ENCODE measurements around the gene UNC80.
A peak's percentile ranks its signal among the peaks of the same experiment; 100 is the strongest.

Gene UNC80

DNA sequence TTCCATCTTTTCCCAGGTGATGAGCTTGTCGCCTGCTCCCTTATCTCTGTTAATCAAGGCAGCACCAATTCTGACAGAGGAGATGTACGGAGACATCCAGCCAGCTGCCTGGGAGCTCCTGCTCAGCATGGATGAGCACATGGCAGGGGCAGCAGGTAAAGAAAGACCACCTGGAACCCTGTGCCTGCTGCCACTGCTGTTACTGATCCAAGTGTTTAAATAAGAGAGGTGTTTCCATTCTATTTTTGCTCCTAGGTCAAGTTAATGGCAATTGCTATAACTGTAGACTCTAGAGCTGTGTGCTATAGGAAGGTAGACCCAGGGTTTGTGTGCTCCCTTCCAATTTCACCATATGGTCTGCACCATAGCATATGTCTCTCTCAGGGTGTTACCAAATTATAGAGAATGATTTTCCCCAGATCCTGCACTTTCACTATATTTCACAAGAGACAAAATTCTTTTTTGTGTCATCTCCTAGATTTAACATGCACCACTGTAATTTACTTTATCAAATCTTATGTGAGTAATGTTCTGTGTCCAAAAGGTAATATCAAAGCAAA, 142.2 kb downstream of the UNC80 start:
- DNase-seq: no peak

GRCh38 chr2:209917154-209917771, 145.6 kb downstream of the UNC80 start:
- no peak for DNase-seq

DNA sequence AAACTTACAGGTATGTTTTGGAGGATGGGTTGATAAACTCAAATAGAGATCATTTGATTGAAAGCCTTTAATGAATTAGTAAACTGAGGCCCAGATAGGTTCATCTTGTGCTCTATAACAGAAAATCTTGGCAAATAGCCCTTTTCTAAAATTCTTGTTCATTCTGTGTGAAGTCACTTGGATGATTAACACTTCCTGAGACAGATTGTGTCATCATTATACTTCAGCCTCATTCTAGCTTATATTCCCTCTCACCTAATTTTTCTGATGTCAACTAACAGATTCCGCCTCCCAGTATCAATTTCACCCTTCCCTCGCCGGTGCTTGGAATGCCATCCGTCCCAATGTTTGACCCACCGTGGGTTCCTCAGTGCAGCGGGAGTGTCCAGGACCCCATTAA, 146.6 kb downstream of the UNC80 start:
- DNase-seq: no peak

DNA sequence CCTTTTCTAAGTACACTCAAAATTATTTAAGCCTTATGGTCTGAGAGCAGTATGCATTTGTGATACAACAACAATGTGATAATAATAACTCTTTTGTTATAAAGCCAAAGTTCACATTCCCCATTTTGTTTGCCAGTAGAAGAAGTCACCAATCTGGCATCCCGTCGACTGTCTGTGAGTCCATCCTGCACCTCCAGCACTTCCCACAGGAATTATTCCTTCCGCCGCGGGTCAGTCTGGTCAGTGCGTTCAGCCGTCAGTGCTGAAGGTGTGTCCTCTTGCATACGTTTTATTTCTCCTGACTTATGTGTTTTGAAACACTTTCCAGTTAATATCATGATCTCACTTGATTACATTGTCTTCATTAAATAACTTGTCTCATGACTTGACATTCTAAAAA, 150.5 kb downstream of the UNC80 start:
- no peak for DNase-seq

- no peak for DNase-seq
These were observed 157.7 kb downstream of the UNC80 start for GRCh38 chr2:209929369-209929768.

DNA sequence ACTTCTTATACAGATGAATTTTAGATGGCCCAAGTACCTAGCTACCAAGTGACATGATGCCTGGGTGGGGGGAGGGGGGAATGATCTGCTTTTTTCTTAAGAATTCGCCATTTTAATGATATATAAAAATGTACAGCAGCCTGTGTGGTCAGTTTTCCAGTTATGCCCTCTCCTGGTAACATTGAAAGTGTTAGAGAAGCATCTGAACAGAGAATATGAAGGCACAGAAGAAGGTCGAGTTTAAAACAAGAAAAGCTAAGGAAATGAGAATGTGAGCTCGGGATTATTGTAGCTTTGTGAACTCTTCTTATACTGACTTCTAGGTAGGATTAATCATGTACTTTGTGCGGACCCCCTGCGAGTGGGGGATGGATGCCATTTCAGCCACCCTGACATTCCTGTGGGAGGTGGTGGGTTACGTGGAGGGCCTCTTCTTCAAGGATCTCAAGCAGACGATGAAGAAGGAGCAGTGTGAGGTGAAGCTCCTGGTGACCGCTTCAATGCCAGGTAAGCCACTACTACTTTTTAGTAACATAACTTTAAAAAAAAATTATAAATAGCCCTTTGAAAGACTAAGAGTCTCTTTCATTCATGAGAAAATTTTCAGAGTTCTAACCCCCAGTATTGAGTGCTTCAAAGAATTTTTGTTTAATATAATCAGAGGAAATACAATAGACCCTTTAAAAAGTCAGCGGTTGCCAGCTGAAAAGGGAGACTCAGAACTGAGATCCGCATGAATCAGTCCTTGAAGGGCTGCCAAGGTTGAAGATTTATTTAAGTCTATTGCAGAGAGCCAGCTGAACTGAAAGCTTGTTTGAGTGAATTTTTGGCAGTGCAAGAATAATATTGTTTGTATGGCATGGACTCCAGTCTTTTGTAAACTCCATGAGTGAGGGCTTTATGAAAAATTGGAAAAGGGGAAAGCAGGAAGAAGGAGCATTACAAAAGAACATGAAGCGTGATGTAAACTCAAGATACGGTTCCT, 162.2 kb downstream of the UNC80 start:
- DNase-seq: no peak

GRCh38 chr2:209936106-209936666, 164.6 kb downstream of the UNC80 start:
- no peak for DNase-seq

GRCh38 chr2:209937893-209938292, 166.3 kb downstream of the UNC80 start:
- DNase-seq: no peak

- DNase-seq: no peak
These were observed 167.3 kb downstream of the UNC80 start for GRCh38 chr2:209938906-209939305.

GRCh38 chr2:209940936-209941335, 169.3 kb downstream of the UNC80 start:
- no peak for DNase-seq

DNA sequence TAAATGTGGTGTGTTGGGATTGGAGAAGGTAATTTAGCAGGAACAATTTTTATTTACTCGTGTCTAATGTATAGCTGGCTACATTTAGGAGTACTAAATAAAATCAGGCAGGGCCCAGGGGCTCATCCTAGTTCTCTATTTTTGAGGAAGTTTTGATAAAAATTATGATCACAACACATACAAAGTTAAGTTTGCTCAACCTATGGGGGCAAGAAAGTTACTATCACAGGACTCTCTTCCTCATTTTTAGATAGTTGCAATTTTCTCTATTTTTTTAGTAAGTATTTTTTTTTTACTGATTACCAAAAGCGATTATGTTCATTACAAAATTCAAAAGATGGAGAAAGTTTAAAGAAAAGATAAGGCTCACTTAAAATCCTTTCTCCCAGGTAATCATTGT, 170.8 kb downstream of the UNC80 start:
- DNase-seq: peak; percentile 5 to 39 (median 22)

DNA sequence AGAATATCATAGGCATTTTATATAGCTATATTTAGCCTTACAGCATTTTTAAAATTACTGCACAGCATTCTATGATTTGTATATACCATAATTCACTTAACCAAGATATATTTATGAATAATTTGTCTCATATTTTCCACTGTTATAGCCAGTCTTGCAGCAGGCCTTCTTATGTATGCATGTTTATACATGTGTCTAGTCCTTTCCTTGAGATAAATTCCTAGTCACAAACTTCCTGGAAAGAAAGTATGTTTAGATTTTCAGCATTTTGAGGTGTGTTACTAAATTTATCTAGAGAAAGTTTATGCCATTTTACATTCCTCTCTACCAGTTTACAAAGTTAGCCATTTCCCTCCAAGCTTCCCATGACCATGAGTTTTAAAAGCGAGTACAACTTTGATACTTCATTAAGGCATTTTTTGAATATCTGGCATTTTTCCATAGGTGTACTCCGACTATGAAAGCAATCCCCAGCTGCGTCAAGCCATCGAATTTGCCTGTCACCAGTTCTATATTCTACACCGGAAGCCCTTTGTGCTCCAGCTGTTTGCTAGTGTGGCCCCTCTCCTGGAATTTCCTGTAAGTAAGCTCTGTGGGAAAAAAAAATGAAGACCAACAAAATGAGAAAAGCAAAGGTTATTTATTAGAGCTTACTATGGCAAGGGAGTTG, 171.4 kb downstream of the UNC80 start:
- no peak for DNase-seq

DNA sequence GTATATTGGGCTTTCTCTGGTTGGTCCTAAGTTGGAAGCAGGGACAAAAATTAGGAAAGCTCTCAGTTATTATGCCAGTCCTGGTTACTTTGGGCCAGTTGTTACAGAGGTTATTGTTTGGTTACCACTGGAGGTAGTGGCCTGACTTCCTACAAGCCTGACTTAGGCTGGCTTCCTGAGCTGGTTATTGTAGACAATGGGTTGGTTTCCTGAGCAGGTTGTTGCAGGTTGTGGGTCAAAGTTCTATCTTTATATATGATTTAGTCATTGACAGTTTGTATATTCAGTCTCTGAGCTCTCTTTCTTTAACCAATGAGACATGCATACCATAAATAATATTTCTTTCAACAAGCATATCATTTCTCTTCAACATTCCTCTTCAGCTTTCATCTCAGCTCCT, 172.1 kb downstream of the UNC80 start:
- no peak for DNase-seq

DNA sequence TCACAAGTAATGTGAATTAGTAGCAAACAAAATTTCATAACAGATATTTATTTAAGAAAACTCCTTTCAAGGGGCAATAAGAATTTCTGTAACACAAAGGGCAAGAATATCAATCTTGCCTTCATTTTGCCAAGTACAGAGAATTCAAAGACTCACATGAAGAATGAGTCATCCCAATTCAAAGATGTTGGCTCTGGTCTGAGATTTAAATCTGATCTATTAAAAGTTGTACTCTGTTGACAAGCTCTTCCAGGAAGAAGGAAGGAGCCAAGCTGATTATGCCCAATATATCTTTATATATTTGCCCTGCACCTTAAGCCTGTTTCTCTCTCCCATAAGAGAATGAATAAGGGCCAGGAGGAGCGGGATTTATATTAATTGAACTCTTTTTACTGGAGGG, 174.9 kb downstream of the UNC80 start:
- no peak for DNase-seq

DNA sequence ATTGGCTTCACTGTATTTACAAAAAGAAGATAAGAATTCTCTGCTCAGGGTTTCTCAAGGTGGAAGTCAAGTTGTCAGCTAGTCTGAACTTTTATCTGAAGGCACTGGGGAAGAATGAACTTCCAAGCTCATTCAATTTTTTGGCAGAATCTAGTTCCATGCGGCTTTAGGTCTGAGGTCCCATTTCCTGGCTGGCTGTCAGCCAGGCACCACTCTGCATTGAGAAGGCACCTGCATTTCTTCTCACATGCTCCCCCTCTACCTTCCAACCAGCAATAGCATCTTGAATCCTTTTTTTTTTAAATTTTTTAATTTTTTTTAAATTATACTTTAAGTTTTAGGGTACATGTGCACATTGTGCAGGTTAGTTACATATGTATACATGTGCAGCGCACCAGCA, 184.6 kb downstream of the UNC80 start:
- no peak for DNase-seq

DNA sequence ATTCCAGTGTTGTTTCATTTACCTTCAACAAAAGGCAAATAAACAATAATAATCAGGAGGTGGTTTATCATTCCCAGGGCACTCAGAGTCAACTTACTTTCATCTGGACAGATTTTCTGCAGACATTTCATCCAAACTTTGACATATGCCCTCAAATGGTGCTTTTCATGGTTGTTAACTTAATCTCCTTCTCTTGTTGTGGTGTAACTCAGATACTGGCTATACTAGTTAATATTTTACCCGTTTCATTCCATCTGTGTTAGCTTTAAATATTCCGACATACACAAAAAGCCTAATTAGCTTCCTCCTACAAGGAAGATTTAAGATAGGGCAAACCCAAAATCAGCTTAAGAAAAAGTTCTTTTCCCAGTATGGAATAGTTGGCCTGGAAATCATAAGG, 186.4 kb downstream of the UNC80 start:
- DNase-seq: no peak

DNA sequence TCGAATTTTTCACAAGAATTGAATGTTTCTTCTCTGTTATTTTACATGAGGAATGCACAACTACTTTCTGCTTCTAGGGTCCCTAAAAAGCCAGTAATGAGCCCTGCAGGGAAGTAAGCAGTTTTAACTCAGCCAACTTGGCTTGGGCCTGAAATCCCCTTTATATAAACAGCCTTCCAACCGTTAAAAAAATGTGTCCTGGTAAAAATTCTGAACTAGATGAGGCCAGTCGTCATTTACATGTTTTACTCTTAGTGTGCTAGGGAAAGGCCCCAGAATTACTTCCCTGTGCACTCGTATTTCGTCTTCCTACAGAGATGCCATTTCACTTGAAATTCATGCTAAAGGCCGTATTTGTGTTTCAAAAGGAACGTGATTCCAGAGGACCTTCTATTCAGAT, 188.4 kb downstream of the UNC80 start:
- no peak for DNase-seq

DNA sequence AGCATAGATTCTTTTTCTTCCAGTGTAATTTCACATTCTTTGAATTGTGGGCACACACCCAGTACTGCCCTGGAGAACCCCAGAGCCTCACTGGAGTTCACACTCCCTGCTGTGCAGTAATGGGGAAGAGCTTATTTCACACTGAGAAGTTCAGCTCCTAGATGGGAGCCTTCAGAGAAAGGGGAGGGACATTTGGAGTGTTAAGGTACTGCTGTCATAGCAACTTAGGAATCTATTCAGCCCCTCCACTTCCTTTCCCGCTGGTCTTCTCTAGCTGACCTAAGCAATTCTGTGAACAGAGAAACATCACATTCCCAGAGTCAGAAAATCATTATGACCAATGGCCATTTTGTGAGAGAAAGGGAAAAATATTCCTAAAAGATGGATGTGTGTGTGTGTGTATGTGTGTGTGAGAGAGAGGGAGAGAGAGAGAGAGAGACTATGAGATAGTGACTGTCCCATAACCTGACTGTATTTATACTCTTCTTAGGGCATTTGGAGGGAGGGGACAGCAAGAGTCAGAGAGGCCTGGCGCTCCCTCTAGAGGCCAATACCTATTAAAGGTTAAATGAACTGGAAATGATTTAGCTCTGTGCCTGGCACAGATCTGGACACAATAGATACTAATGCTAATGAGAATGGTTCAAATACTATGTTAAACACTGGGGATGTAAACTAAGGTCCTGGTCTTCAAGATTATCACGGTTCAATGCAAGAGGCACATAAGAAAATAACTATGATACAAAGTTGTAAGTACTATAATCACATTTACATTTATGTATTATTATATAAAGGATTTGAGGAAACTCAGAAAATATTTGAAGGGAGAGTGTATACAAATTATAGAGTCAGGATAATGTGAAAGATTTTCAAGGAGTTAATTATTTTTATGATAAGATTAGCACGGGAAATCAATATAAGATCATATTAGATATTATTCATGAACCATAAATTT, 189.3 kb downstream of the UNC80 start:
- DNase-seq: peak; percentile 51 to 76 (median 70)

GRCh38 chr2:209965723-209966122, 194.1 kb downstream of the UNC80 start:
- DNase-seq: no peak

- DNase-seq: no peak
These were observed 198.1 kb downstream of the UNC80 start for GRCh38 chr2:209969692-209970091.

- no peak for DNase-seq
These were observed 198.6 kb downstream of the UNC80 start for GRCh38 chr2:209970271-209970670.

GRCh38 chr2:209970711-209971110, 199.1 kb downstream of the UNC80 start:
- DNase-seq: no peak

All from suppressor macrophage (primary cell).